Non-pigmented ciliary epithelial cell (primary cell): ENCODE results near the gene PFN2.
A peak's percentile ranks its signal among the peaks of the same experiment; 100 is the strongest.
"Not testable (repeated sequence)": the region's sequence is repeated elsewhere in the genome, so short reads cannot be mapped to it uniquely, and the experiment has no call there.

Experiments used
- DNase-seq: peaks from one replicate; pipeline ENCODE4 v3.0.0-alpha.2; 2010; ENCODE audit warnings: low read depth

The PFN2 gene

GRCh38 chr3:149968216-149968615, 2.5 kb downstream of the PFN2 start:
- no peak for DNase-seq

GRCh38 chr3:149967086-149967685, 3.5 kb downstream of the PFN2 start:
- no peak for DNase-seq

GRCh38 chr3:149965278-149965677, 5.4 kb downstream of the PFN2 start:
- DNase-seq = no peak

GRCh38 chr3:149964291-149964690, 6.4 kb downstream of the PFN2 start:
- DNase-seq = no peak

GRCh38 chr3:149963485-149963884, 7.2 kb downstream of the PFN2 start:
- no peak for DNase-seq

GRCh38 chr3:149959443-149959842, 11.3 kb downstream of the PFN2 start:
- no peak for DNase-seq

GRCh38 chr3:149958171-149958796, 12.4 kb downstream of the PFN2 start:
- DNase-seq = no peak

- DNase-seq = no peak
These were observed 13.2 kb downstream of the PFN2 start for GRCh38 chr3:149957361-149958125.

- no peak for DNase-seq
These were observed 15.2 kb downstream of the PFN2 start for GRCh38 chr3:149955449-149955848.

- no peak for DNase-seq
These were observed 15.9 kb downstream of the PFN2 start for GRCh38 chr3:149954812-149955211.

GRCh38 chr3:149949181-149949580, 21.5 kb downstream of the PFN2 start:
- DNase-seq = no peak

GRCh38 chr3:149947231-149947630, 23.5 kb downstream of the PFN2 start:
- no peak for DNase-seq

- not testable (repeated sequence) for DNase-seq
These were observed 26.7 kb downstream of the PFN2 start for GRCh38 chr3:149943966-149944365.

- no peak for DNase-seq
These were observed 28.3 kb downstream of the PFN2 start for GRCh38 chr3:149942409-149942808.

- no peak for DNase-seq
These were observed 28.7 kb downstream of the PFN2 start for GRCh38 chr3:149941946-149942345.

GRCh38 chr3:149941186-149941585, 29.5 kb downstream of the PFN2 start:
- no peak for DNase-seq

GRCh38 chr3:149938392-149939055, 32.2 kb downstream of the PFN2 start:
- DNase-seq = not testable (repeated sequence)

- DNase-seq = no peak
These were observed 33.9 kb downstream of the PFN2 start for GRCh38 chr3:149936812-149937230.

- peak; percentile 23 for DNase-seq
These were observed 36.2 kb downstream of the PFN2 start for GRCh38 chr3:149934524-149934923.

- DNase-seq = no peak
These were observed 36.8 kb downstream of the PFN2 start for GRCh38 chr3:149933858-149934257.

- DNase-seq = no peak
These were observed 37.7 kb downstream of the PFN2 start for GRCh38 chr3:149933008-149933407.

GRCh38 chr3:149920119-149920518, 50.6 kb downstream of the PFN2 start:
- DNase-seq = no peak

- no peak for DNase-seq
These were observed 51.2 kb downstream of the PFN2 start for GRCh38 chr3:149919509-149919908.
